ENCODE data around the gene EPS8L3. TPM values are rescaled to one million over a fixed set of nuclear protein-coding genes. Genes with fewer than 3 reads are reported as not detected.
"Not testable (repeated sequence)": the region's sequence is repeated elsewhere in the genome, so short reads cannot be mapped to it uniquely, and the experiment has no call there.

The EPS8L3 gene
- polyA plus RNA-seq, 4 donors = 167 to 736 (median 401) TPM

- H3K9me3 ChIP-seq (ENCODE audit: control insufficient read depth in 2 of 2, insufficient read depth in 1 of 2, low read depth in 1 of 2, low read length in 1 of 2) = no peaks in the 10 kb centered on the region
- no peaks in the 10 kb centered on the region for H3K36me3 ChIP-seq (ENCODE audit: control insufficient read depth in 3 of 3, insufficient read depth in 2 of 3, low read depth in 1 of 3, low read length in 3 of 3)
- no peaks in the 10 kb centered on the region for H3K27me3 ChIP-seq (ENCODE audit: control insufficient read depth in 3 of 3, insufficient read depth in 3 of 3, low read length in 3 of 3)
- DNase-seq (peak in 1 of 2 donors; percentile 89), FAIRE-seq (no peak)
- peaks cover 0 to 15% (median 7%) of the 10 kb centered on the region in 3 donors for H3K4me1 ChIP-seq (ENCODE audit: control insufficient read depth in 3 of 3, insufficient read depth in 2 of 3, low read depth in 1 of 3, low read length in 2 of 3)
- no peak overlapping the region for H3K27ac ChIP-seq (ENCODE audit: low read depth in 1 of 3, low read length in 2 of 3)
- H3K4me3 ChIP-seq (ENCODE audit: low read depth in 1 of 3, low read length in 3 of 3) = no peak overlapping the region
- WGBS, 3 donors = 52 to 62% (median 60%) methylated on average over 10 of the region's 10 CpGs
Measured at GRCh38 chr1:109771712-109772657, 8.3 kb upstream of the EPS8L3 start.

- Histone ChIP-seq H3K4me1 (ENCODE audit: control insufficient read depth in 3 of 3, insufficient read depth in 2 of 3, low read depth in 1 of 3, low read length in 2 of 3) (peaks cover 0 to 29% (median 8%) of the 10 kb centered on the region in 3 donors), H3K27me3 (ENCODE audit: control insufficient read depth in 3 of 3, insufficient read depth in 3 of 3, low read length in 3 of 3) (no peaks in the 10 kb centered on the region), H3K4me3 (ENCODE audit: low read depth in 1 of 3, low read length in 3 of 3) (no peak overlapping the region), H3K9me3 (ENCODE audit: control insufficient read depth in 2 of 2, insufficient read depth in 1 of 2, low read depth in 1 of 2, low read length in 1 of 2) (no peaks in the 10 kb centered on the region), H3K36me3 (ENCODE audit: control insufficient read depth in 3 of 3, insufficient read depth in 2 of 3, low read depth in 1 of 3, low read length in 3 of 3) (no peaks in the 10 kb centered on the region), H3K27ac (ENCODE audit: low read depth in 1 of 3, low read length in 2 of 3) (no peak overlapping the region)
- WGBS, 3 donors = 82 to 83% (median 82%) methylated on average over 11 of the region's 11 CpGs
- FAIRE-seq = no peak
- DNase-seq = no peak
Measured at GRCh38 chr1:109770331-109771095, 6.8 kb upstream of the EPS8L3 start.

- 85 to 92% (median 90%) methylated on average over 11 of the region's 11 CpGs for WGBS, 3 donors
- H3K27ac ChIP-seq (ENCODE audit: low read depth in 1 of 3, low read length in 2 of 3) = no peak overlapping the region
- no peak for FAIRE-seq
- peaks cover 0 to 39% (median 12%) of the 10 kb centered on the region in 3 donors for H3K4me1 ChIP-seq (ENCODE audit: control insufficient read depth in 3 of 3, insufficient read depth in 2 of 3, low read depth in 1 of 3, low read length in 2 of 3)
- H3K9me3 ChIP-seq (ENCODE audit: control insufficient read depth in 2 of 2, insufficient read depth in 1 of 2, low read depth in 1 of 2, low read length in 1 of 2) = no peaks in the 10 kb centered on the region
- no peaks in the 10 kb centered on the region for H3K36me3 ChIP-seq (ENCODE audit: control insufficient read depth in 3 of 3, insufficient read depth in 2 of 3, low read depth in 1 of 3, low read length in 3 of 3)
- no peak overlapping the region for H3K4me3 ChIP-seq (ENCODE audit: low read depth in 1 of 3, low read length in 3 of 3)
- H3K27me3 ChIP-seq (ENCODE audit: control insufficient read depth in 3 of 3, insufficient read depth in 3 of 3, low read length in 3 of 3) = no peaks in the 10 kb centered on the region
- no peak for DNase-seq
Measured at GRCh38 chr1:109769330-109770078, 5.8 kb upstream of the EPS8L3 start.

GRCh38 chr1:109768820-109769219 lies 5.1 kb upstream of the EPS8L3 start:
- H3K27me3 ChIP-seq (ENCODE audit: control insufficient read depth in 3 of 3, insufficient read depth in 3 of 3, low read length in 3 of 3) = no peaks in the 10 kb centered on the region
- no peaks in the 10 kb centered on the region for H3K36me3 ChIP-seq (ENCODE audit: control insufficient read depth in 3 of 3, insufficient read depth in 2 of 3, low read depth in 1 of 3, low read length in 3 of 3)
- no peaks in the 10 kb centered on the region for H3K9me3 ChIP-seq (ENCODE audit: control insufficient read depth in 2 of 2, insufficient read depth in 1 of 2, low read depth in 1 of 2, low read length in 1 of 2)
- DNase-seq (no peak), FAIRE-seq (no peak)
- no peak overlapping the region for H3K27ac ChIP-seq (ENCODE audit: low read depth in 1 of 3, low read length in 2 of 3)
- peaks cover 2 to 45% (median 12%) of the 10 kb centered on the region in 3 donors for H3K4me1 ChIP-seq (ENCODE audit: control insufficient read depth in 3 of 3, insufficient read depth in 2 of 3, low read depth in 1 of 3, low read length in 2 of 3)
- no peak overlapping the region for H3K4me3 ChIP-seq (ENCODE audit: low read depth in 1 of 3, low read length in 3 of 3)
- 90 to 95% (median 90%) methylated on average over 7 of the region's 7 CpGs for WGBS, 3 donors

GRCh38 chr1:109768335-109768650 lies 4.6 kb upstream of the EPS8L3 start:
- H3K9me3 ChIP-seq (ENCODE audit: control insufficient read depth in 2 of 2, insufficient read depth in 1 of 2, low read depth in 1 of 2, low read length in 1 of 2) = no peaks in the 10 kb centered on the region
- DNase-seq (no peak), FAIRE-seq (no peak)
- H3K4me1 ChIP-seq (ENCODE audit: control insufficient read depth in 3 of 3, insufficient read depth in 2 of 3, low read depth in 1 of 3, low read length in 2 of 3) = peaks cover 2 to 42% (median 12%) of the 10 kb centered on the region in 3 donors
- no peaks in the 10 kb centered on the region for H3K36me3 ChIP-seq (ENCODE audit: control insufficient read depth in 3 of 3, insufficient read depth in 2 of 3, low read depth in 1 of 3, low read length in 3 of 3)
- WGBS, 3 donors = 61 to 84% (median 83%) methylated on average over 2 of the region's 2 CpGs
- H3K4me3 ChIP-seq (ENCODE audit: low read depth in 1 of 3, low read length in 3 of 3) = no peak overlapping the region
- H3K27me3 ChIP-seq (ENCODE audit: control insufficient read depth in 3 of 3, insufficient read depth in 3 of 3, low read length in 3 of 3) = no peaks in the 10 kb centered on the region
- H3K27ac ChIP-seq (ENCODE audit: low read depth in 1 of 3, low read length in 2 of 3) = no peak overlapping the region

- H3K36me3 ChIP-seq (ENCODE audit: control insufficient read depth in 3 of 3, insufficient read depth in 2 of 3, low read depth in 1 of 3, low read length in 3 of 3) = no peaks in the 10 kb centered on the region
- DNase-seq (no peak), FAIRE-seq (no peak)
- no peaks in the 10 kb centered on the region for H3K9me3 ChIP-seq (ENCODE audit: control insufficient read depth in 2 of 2, insufficient read depth in 1 of 2, low read depth in 1 of 2, low read length in 1 of 2)
- H3K4me1 ChIP-seq (ENCODE audit: control insufficient read depth in 3 of 3, insufficient read depth in 2 of 3, low read depth in 1 of 3, low read length in 2 of 3) = peaks cover 2 to 42% (median 12%) of the 10 kb centered on the region in 3 donors
- H3K4me3 ChIP-seq (ENCODE audit: low read depth in 1 of 3, low read length in 3 of 3) = no peak overlapping the region
- H3K27ac ChIP-seq (ENCODE audit: low read depth in 1 of 3, low read length in 2 of 3) = peak overlapping the region; percentile 64 to 95 (median 67)
- 87 to 89% (median 88%) methylated on average over 10 of the region's 10 CpGs for WGBS, 3 donors
- no peaks in the 10 kb centered on the region for H3K27me3 ChIP-seq (ENCODE audit: control insufficient read depth in 3 of 3, insufficient read depth in 3 of 3, low read length in 3 of 3)
Measured at GRCh38 chr1:109767637-109768334, 4.1 kb upstream of the EPS8L3 start.

GRCh38 chr1:109766991-109767636 lies 3.4 kb upstream of the EPS8L3 start:
- peak; percentile 32 to 68 for DNase-seq
- not testable (repeated sequence) for H3K36me3 ChIP-seq (ENCODE audit: control insufficient read depth in 3 of 3, insufficient read depth in 2 of 3, low read depth in 1 of 3, low read length in 3 of 3); FAIRE-seq; H3K9me3 ChIP-seq (ENCODE audit: control insufficient read depth in 2 of 2, insufficient read depth in 1 of 2, low read depth in 1 of 2, low read length in 1 of 2); H3K4me3 ChIP-seq (ENCODE audit: low read depth in 1 of 3, low read length in 3 of 3); H3K27me3 ChIP-seq (ENCODE audit: control insufficient read depth in 3 of 3, insufficient read depth in 3 of 3, low read length in 3 of 3)
- peak overlapping the region; percentile 64 to 95 (median 67) for H3K27ac ChIP-seq (ENCODE audit: low read depth in 1 of 3, low read length in 2 of 3)
- 30 to 60% (median 44%) methylated on average over 17 of the region's 17 CpGs for WGBS, 3 donors
- H3K4me1 ChIP-seq (ENCODE audit: control insufficient read depth in 3 of 3, insufficient read depth in 2 of 3, low read depth in 1 of 3, low read length in 2 of 3) = peaks cover 2 to 48% (median 12%) of the 10 kb centered on the region in 3 donors
